NT2/D1 (cell line): Measurements from ENCODE around the gene CCDC177.

Experiments
- SUZ12 ChIP-seq: IDR thresholded peaks from 2 replicates; pipeline ENCODE4 v1.6.1; 2011; ENCODE audit not compliant: insufficient read length, insufficient read depth; ENCODE audit errors: extremely low read depth
- YY1 ChIP-seq: IDR thresholded peaks from 2 replicates; pipeline ENCODE4 v1.6.1; 2011; ENCODE audit not compliant: insufficient read length, insufficient read depth
- ZNF274 ChIP-seq: IDR thresholded peaks from 2 replicates; pipeline ENCODE4 v1.6.1; 2011; ENCODE audit warnings: mild to moderate bottlenecking, low read depth, low read length

- no peak for TF ChIP-seq ZNF274
- no peak for TF ChIP-seq SUZ12
- no peak for TF ChIP-seq YY1
Observed at GRCh38 chr14:69571449-69572029, 3.1 kb downstream of the CCDC177 start.
